ENCODE measurements around the gene PATZ1. TPM values are rescaled to one million over a fixed set of nuclear protein-coding genes. Genes with fewer than 3 reads are reported as not detected.

PATZ1 gene
- total and polyA plus RNA-seq, 3 donors from 2014 or later, result 23.2 to 48.7 (median 38.1) TPM

DNA sequence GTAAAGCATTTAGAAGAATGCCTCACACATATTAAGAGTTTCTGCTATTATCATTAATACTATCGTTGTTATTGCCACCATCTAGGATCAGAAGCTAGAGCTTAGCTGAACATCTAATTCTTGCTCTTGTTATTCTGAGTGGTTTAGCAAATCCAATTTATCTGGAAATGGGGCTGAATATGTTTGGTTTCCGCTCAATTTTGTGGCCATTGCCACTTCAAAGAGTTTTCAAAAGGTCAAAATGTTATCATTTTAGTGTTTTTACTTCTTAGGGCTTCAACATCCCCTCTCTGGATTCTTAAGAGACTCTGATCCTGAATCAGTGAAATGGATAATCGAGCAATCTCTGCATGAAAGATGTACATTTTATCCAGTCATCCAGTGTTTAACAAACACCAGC is 43.6 kb downstream of the PATZ1 start:
- TF ChIP-seq, protein P1, sequence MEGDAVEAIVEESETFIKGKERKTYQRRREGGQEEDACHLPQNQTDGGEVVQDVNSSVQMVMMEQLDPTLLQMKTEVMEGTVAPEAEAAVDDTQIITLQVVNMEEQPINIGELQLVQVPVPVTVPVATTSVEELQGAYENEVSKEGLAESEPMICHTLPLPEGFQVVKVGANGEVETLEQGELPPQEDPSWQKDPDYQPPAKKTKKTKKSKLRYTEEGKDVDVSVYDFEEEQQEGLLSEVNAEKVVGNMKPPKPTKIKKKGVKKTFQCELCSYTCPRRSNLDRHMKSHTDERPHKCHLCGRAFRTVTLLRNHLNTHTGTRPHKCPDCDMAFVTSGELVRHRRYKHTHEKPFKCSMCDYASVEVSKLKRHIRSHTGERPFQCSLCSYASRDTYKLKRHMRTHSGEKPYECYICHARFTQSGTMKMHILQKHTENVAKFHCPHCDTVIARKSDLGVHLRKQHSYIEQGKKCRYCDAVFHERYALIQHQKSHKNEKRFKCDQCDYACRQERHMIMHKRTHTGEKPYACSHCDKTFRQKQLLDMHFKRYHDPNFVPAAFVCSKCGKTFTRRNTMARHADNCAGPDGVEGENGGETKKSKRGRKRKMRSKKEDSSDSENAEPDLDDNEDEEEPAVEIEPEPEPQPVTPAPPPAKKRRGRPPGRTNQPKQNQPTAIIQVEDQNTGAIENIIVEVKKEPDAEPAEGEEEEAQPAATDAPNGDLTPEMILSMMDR (IDR thresholded peaks at IDR 0.05), result no peak
- no peak for TF ChIP-seq POLR2A (IDR thresholded peaks at IDR 0.05)
- H3K27ac ChIP-seq, result no peak overlapping the region
- no peak for DNase-seq
- H3K27me3 ChIP-seq, result no peaks in the 10 kb centered on the region
- intact Hi-C loops (cut with DNase I; ENCODE audit: low total_unique reads), result no loop called here
- 89 to 98% methylated on average over 3 of the region's 3 CpGs for WGBS, 2 donors
- peaks cover 6% of the 10 kb centered on the region for H3K4me1 ChIP-seq
- H3K4me3 ChIP-seq, result no peak overlapping the region
- no peaks in the 10 kb centered on the region for H3K9me3 ChIP-seq
- no peaks in the 10 kb centered on the region for H3K36me3 ChIP-seq (ENCODE audit: low read depth, missing control alignments)

DNA sequence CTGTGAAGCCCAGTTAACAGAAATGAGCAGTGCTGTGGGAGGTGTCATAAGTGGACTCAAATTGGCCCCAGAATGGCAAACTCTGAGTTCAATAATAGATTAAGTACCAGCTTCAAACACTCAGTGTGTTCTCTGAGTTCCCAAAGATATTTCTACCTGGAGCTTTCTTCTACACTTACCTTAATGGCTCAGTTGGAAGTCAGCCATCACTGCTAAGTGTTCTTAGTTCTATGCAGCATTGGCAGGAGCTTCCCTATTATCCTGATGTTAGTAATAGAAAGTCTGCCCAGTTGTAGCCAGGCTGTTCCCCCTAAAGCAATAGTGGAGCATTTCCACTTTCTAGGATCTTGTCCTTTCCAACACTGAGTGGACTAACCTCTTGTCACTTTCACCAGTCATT is 44.1 kb downstream of the PATZ1 start:
- H3K4me3 ChIP-seq, result no peak overlapping the region
- H3K4me1 ChIP-seq, result peaks cover 7% of the 10 kb centered on the region
- intact Hi-C loops (cut with DNase I; ENCODE audit: low total_unique reads), result no loop called here
- no peak overlapping the region for H3K27ac ChIP-seq
- DNase-seq, result no peak
- no peaks in the 10 kb centered on the region for H3K9me3 ChIP-seq
- H3K27me3 ChIP-seq, result no peaks in the 10 kb centered on the region
- TF ChIP-seq, protein P1 (IDR thresholded peaks at IDR 0.05), result no peak
- TF ChIP-seq POLR2A (IDR thresholded peaks at IDR 0.05), result no peak
- no peaks in the 10 kb centered on the region for H3K36me3 ChIP-seq (ENCODE audit: low read depth, missing control alignments)

DNA sequence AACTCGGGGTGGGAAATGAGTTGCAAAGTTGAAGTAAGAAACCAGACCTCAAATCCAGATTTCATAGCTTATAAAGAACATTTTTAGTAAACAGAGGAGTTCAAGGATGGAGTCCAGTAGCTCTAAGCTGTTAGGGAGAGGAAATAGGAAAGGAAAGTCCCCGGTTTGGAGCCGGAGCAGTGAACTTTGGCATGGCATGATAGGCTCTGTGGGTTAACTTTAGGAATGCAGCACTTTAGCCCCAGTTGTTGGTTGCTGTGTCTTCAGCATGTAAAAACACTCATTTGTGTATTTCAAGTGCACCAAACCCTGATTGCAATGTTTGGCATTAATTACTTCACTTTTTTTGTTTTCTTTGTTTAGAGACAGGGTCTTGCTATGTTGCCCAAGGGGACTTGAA is 45.2 kb downstream of the PATZ1 start:
- Histone ChIP-seq H3K36me3 (ENCODE audit: low read depth, missing control alignments) (no peaks in the 10 kb centered on the region), H3K27ac (no peak overlapping the region), H3K9me3 (no peaks in the 10 kb centered on the region), H3K4me3 (no peak overlapping the region), H3K4me1 (peaks cover 18% of the 10 kb centered on the region), H3K27me3 (no peaks in the 10 kb centered on the region)
- DNase-seq, result no peak
- no peak for TF ChIP-seq POLR2A (IDR thresholded peaks at IDR 0.05)
- TF ChIP-seq, protein P1 (IDR thresholded peaks at IDR 0.05), result no peak
- WGBS, 2 donors, result 61% methylated on average over 3 of the region's 3 CpGs
- intact Hi-C loops (cut with DNase I; ENCODE audit: low total_unique reads), result no loop called here

DNA sequence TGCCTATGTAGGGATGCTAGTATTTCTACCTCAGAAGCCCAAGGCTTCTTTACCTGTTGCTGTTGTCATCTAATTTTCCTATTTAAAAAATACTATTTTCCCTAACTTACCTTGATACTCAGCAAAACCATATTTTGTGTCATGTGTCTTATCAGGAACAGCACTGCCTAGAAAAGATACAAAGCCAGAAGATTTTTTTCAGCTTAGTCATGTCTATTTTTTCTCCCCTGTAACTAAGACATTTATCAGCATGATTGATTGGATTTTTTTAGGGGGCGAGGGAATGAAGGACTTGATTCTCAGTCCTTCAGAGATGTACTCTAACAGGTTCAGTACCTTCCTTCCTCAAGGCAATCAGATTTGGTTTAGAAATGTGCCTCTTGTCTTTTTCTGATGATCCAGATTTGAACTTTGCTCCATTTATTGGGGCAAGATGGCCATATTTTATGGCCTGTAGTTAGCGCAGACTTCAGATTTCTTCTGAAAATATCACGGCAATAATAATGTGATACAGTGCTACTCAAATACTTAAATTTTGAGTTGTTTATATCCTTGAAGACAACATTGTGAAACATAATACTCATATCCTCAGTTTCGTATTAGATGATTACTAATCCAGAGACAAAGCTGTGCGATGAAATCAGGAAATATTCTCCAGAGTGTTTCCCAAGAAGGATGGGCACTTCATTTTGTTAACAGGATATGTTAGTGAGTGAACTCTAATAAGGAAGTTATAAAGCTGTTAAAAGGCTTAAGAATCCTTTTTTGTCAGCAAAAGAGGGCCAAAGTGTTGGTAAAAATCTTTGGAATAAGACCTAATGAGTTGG is 50.1 kb downstream of the PATZ1 start:
- Histone ChIP-seq H3K36me3 (ENCODE audit: low read depth, missing control alignments) (no peaks in the 10 kb centered on the region), H3K4me1 (peaks cover 34% of the 10 kb centered on the region), H3K9me3 (no peaks in the 10 kb centered on the region), H3K4me3 (no peak overlapping the region), H3K27me3 (no peaks in the 10 kb centered on the region), H3K27ac (peak overlapping the region; percentile 12 to 99)
- DNase-seq, result no peak
- 60 to 68% methylated on average over 5 of the region's 5 CpGs for WGBS, 2 donors
- no peak for TF ChIP-seq POLR2A (IDR thresholded peaks at IDR 0.05)
- TF ChIP-seq, protein P1 (IDR thresholded peaks at IDR 0.05), result no peak
- intact Hi-C loops (cut with DNase I; ENCODE audit: low total_unique reads), result no loop called here

DNA sequence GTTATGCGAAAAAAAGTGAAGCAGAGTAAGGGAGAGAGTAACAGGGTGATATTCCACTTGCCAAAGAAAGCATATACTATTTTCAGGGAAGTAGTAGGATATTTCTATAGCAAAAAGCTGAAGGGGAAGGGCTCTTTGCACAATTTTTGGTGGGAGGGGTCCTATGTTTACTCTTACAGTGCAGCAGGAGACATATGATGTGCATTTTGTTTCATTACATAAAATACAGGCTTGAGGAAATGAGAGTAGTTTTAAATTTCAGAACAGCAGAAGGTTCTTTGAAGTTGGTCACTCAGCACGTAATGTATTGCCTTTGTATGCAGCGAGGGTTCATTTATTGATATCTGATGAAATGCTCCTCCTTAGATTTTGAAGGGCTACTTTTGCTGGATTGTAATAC is 50.8 kb downstream of the PATZ1 start:
- DNase-seq, result no peak
- no peaks in the 10 kb centered on the region for H3K36me3 ChIP-seq (ENCODE audit: low read depth, missing control alignments)
- H3K27ac ChIP-seq, result peak overlapping the region; percentile 12 to 99
- H3K27me3 ChIP-seq, result no peaks in the 10 kb centered on the region
- peaks cover 31% of the 10 kb centered on the region for H3K4me1 ChIP-seq
- no peaks in the 10 kb centered on the region for H3K9me3 ChIP-seq
- intact Hi-C loops (cut with DNase I; ENCODE audit: low total_unique reads), result no loop called here
- TF ChIP-seq, protein P1 (IDR thresholded peaks at IDR 0.05), result no peak
- TF ChIP-seq POLR2A (IDR thresholded peaks at IDR 0.05), result no peak
- H3K4me3 ChIP-seq, result no peak overlapping the region
- WGBS, 2 donors, result 71 to 73% methylated on average over 3 of the region's 3 CpGs

Measured in testis (tissue), 3 donors.